Duodenal mucosa (tissue), 2 donors: ENCODE data around the gene DCAF4L1.

ENCODE experiments used
- H3K27ac ChIP-seq: one replicate; pipeline ENCODE4 v1.7.0; 2013; ENCODE audit warnings: low read depth, low read length
- H3K27me3 ChIP-seq, 2 donors: one replicate each; pipeline ENCODE4 v1.7.0; 2013; ENCODE audit warnings: low read length in 2 of 2, control low read depth in 1 of 2; ENCODE audit not compliant: insufficient read depth in 2 of 2, control insufficient read depth in 1 of 2
- H3K36me3 ChIP-seq, 2 donors: one replicate each; pipeline ENCODE4 v1.7.0; 2013; ENCODE audit warnings: low read length in 2 of 2, control low read depth in 1 of 2; ENCODE audit not compliant: insufficient read depth in 2 of 2, control insufficient read depth in 1 of 2
- H3K4me1 ChIP-seq, 2 donors: one replicate each; pipeline ENCODE4 v1.7.0; 2013; ENCODE audit warnings: low read length in 2 of 2, control low read depth in 1 of 2; ENCODE audit not compliant: insufficient read depth in 2 of 2, control insufficient read depth in 1 of 2
- H3K4me3 ChIP-seq, 2 donors: one replicate each; pipeline ENCODE4 v1.7.0; 2013; ENCODE audit warnings: low read length in 2 of 2, low read depth in 1 of 2
- H3K9ac ChIP-seq, 2 donors: one replicate each; pipeline ENCODE4 v1.7.0; 2013; ENCODE audit warnings: low read length in 2 of 2, low read depth in 1 of 2
- H3K9me3 ChIP-seq, 2 donors: one replicate each; pipeline ENCODE4 v1.7.0; 2013; ENCODE audit warnings: low read length in 2 of 2, control low read depth in 1 of 2; ENCODE audit not compliant: control insufficient read depth in 1 of 2

DCAF4L1 gene

GRCh38 chr4:41981456-41981855, at the start of gene DCAF4L1:
TSS of gene DCAF4L1 (plus strand) at chr4:41981756. CDS start at chr4:41981793, 37 bp downstream.
- Histone ChIP-seq H3K27ac (no peak within 1 kb of the TSS), H3K27me3 (no peaks in the 10 kb centered on the region), H3K36me3 (no peaks in the 10 kb centered on the region), H3K4me1 (peaks cover 0 to 5% of the 10 kb centered on the region in 2 donors), H3K4me3 (no peak within 1 kb of the TSS), H3K9ac (no peak within 1 kb of the TSS), H3K9me3 (no peaks in the 10 kb centered on the region)

- H3K4me1 ChIP-seq: peaks cover 8 to 18% of the 10 kb centered on the region in 2 donors
- H3K36me3 ChIP-seq: no peaks in the 10 kb centered on the region
- H3K27me3 ChIP-seq: no peaks in the 10 kb centered on the region
- no peak overlapping the region for H3K27ac ChIP-seq
- H3K9ac ChIP-seq: no peak overlapping the region
- no peaks in the 10 kb centered on the region for H3K9me3 ChIP-seq
- H3K4me3 ChIP-seq: no peak overlapping the region
These were observed 48.6 kb upstream of the DCAF4L1 start for GRCh38 chr4:41932988-41933387.

GRCh38 chr4:41933997-41934503, 47.5 kb upstream of the DCAF4L1 start:
- Histone ChIP-seq H3K27ac (no peak overlapping the region), H3K9ac (no peak overlapping the region), H3K27me3 (no peaks in the 10 kb centered on the region), H3K4me3 (peak overlapping the region in 1 of 2 donors; percentile 95), H3K36me3 (peaks cover 3 to 7% of the 10 kb centered on the region in 2 donors), H3K4me1 (peaks cover 8 to 18% of the 10 kb centered on the region in 2 donors), H3K9me3 (no peaks in the 10 kb centered on the region)

- peaks cover 8 to 18% of the 10 kb centered on the region in 2 donors for H3K4me1 ChIP-seq
- H3K9ac ChIP-seq: no peak overlapping the region
- no peaks in the 10 kb centered on the region for H3K9me3 ChIP-seq
- no peaks in the 10 kb centered on the region for H3K27me3 ChIP-seq
- H3K27ac ChIP-seq: no peak overlapping the region
- H3K36me3 ChIP-seq: peaks cover 8 to 10% of the 10 kb centered on the region in 2 donors
- H3K4me3 ChIP-seq: peak overlapping the region; percentile 95 to 97
These were observed 47.0 kb upstream of the DCAF4L1 start for GRCh38 chr4:41934514-41934900.

- H3K27me3 ChIP-seq: no peaks in the 10 kb centered on the region
- H3K36me3 ChIP-seq: peaks cover 10 to 11% of the 10 kb centered on the region in 2 donors
- H3K27ac ChIP-seq: peak within 1 kb of the TSS; percentile 28
- H3K4me3 ChIP-seq: peak within 1 kb of the TSS; percentile 95 to 97
- H3K4me1 ChIP-seq: peaks cover 8 to 18% of the 10 kb centered on the region in 2 donors
- no peaks in the 10 kb centered on the region for H3K9me3 ChIP-seq
- H3K9ac ChIP-seq: peak within 1 kb of the TSS; percentile 79 to 88
These were observed 46.5 kb upstream of the DCAF4L1 start, which contains the start of gene TMEM33 for GRCh38 chr4:41934901-41935651. TSS of gene TMEM33 (plus strand) at chr4:41935429. CDS start at chr4:41935485, 56 bp downstream.

GRCh38 chr4:41935652-41936021, 45.9 kb upstream of the DCAF4L1 start:
- Histone ChIP-seq H3K9me3 (no peaks in the 10 kb centered on the region), H3K36me3 (peaks cover 10 to 11% of the 10 kb centered on the region in 2 donors), H3K9ac (peak overlapping the region; percentile 79 to 88), H3K27ac (no peak overlapping the region), H3K4me3 (peak overlapping the region; percentile 95 to 97), H3K27me3 (no peaks in the 10 kb centered on the region), H3K4me1 (peaks cover 8 to 18% of the 10 kb centered on the region in 2 donors)

GRCh38 chr4:41939016-41939626, 42.4 kb upstream of the DCAF4L1 start:
- H3K27ac ChIP-seq: no peak overlapping the region
- H3K27me3 ChIP-seq: no peaks in the 10 kb centered on the region
- H3K4me1 ChIP-seq: peaks cover 8 to 18% of the 10 kb centered on the region in 2 donors
- H3K36me3 ChIP-seq: peaks cover 13 to 14% of the 10 kb centered on the region in 2 donors
- no peaks in the 10 kb centered on the region for H3K9me3 ChIP-seq
- no peak overlapping the region for H3K9ac ChIP-seq
- no peak overlapping the region for H3K4me3 ChIP-seq

GRCh38 chr4:41940834-41941233, 40.7 kb upstream of the DCAF4L1 start:
- no peaks in the 10 kb centered on the region for H3K9me3 ChIP-seq
- H3K36me3 ChIP-seq: peaks cover 16 to 17% of the 10 kb centered on the region in 2 donors
- no peak overlapping the region for H3K9ac ChIP-seq
- no peak overlapping the region for H3K27ac ChIP-seq
- no peak overlapping the region for H3K4me3 ChIP-seq
- peaks cover 8 to 16% of the 10 kb centered on the region in 2 donors for H3K4me1 ChIP-seq
- H3K27me3 ChIP-seq: no peaks in the 10 kb centered on the region

GRCh38 chr4:41943506-41943905, 38.0 kb upstream of the DCAF4L1 start:
- no peak overlapping the region for H3K4me3 ChIP-seq
- H3K27ac ChIP-seq: no peak overlapping the region
- no peaks in the 10 kb centered on the region for H3K9me3 ChIP-seq
- peaks cover 14 to 17% of the 10 kb centered on the region in 2 donors for H3K36me3 ChIP-seq
- H3K4me1 ChIP-seq: no peaks in the 10 kb centered on the region
- H3K27me3 ChIP-seq: no peaks in the 10 kb centered on the region
- H3K9ac ChIP-seq: no peak overlapping the region

GRCh38 chr4:41944089-41944488, 37.5 kb upstream of the DCAF4L1 start:
- no peak overlapping the region for H3K9ac ChIP-seq
- H3K27ac ChIP-seq: no peak overlapping the region
- no peak overlapping the region for H3K4me3 ChIP-seq
- peaks cover 9 to 15% of the 10 kb centered on the region in 2 donors for H3K36me3 ChIP-seq
- no peaks in the 10 kb centered on the region for H3K9me3 ChIP-seq
- no peaks in the 10 kb centered on the region for H3K27me3 ChIP-seq
- H3K4me1 ChIP-seq: no peaks in the 10 kb centered on the region
